K562 (cell line): Measurements from ENCODE around the gene ZNF280D. TPM values are rescaled to one million over a fixed set of nuclear protein-coding genes. Genes with fewer than 3 reads are reported as not detected.

Experiments
- ATAC-seq: fragments of 200-7000 bp; cut with Tn5 transposase; 3 replicates; pipeline ENCODE4 v1.9.1; 2020; ENCODE audit warnings: moderate library complexity
- BruUV-seq: library from RNA; stranded (reverse); fragments of 400-500 nt; replicated peaks from 2 replicates; lab custom pipeline; 2021; lab: Mats Ljungman, UMichigan
- CTCF ChIA-PET: fragments of 300-600 bp; formaldehyde crosslinking; extraction: SDS; loops from one replicate; lab custom pipeline; 2021; ENCODE audit warnings: low intra/inter-chr PET ratio; lab: Yijun Ruan, JAX
- POLR2A ChIA-PET: fragments of 300-600, 350-650 bp; sonication (Branson Sonifier 250); formaldehyde crosslinking; extraction: SDS; loops from one replicate; lab custom pipeline; 2021; ENCODE audit warnings: antibody characterized with exemption, inconsistent platforms; lab: Yijun Ruan, JAX
- DNase-seq, 4 experiments: peaks; one replicate each; pipeline versions ENCODE4 v3.0.0 to v3.0.0-alpha.2; 2011 to 2018; ENCODE audit warnings: low spot score in 3 of 4, mixed read lengths in 3 of 4; ENCODE audit errors: extremely low read depth in 1 of 4
- FAIRE-seq: peaks from 2 replicates; lab custom pipeline; 2011; peaks lifted over from hg19 to GRCh38; lab: Jason Lieb, UNC
- H2AFZ ChIP-seq: 2 replicates; pipeline ENCODE4 v1.6.0; 2011; ENCODE audit warnings: low read depth, low read length, control low read depth, inconsistent platforms
- H3K27ac ChIP-seq: fragments of 200-600 bp; 3 replicates; pipeline ENCODE4 v1.8.0; 2011; ENCODE audit warnings: low read depth, mild to moderate bottlenecking, control low read depth, inconsistent platforms, low read length, moderate library complexity, mixed read lengths; ENCODE audit errors: extremely low read depth
- H3K27me3 ChIP-seq, 2 experiments: fragments of 300-600 bp in 1 of 2; 2 replicates in 1 of 2; 3 replicates in 1 of 2; pipeline versions ENCODE4 v1.6.0 to v1.8.0; 2011; ENCODE audit warnings: inconsistent platforms in 2 of 2, low read length in 2 of 2, mild to moderate bottlenecking in 1 of 2, mixed read lengths in 1 of 2, moderate library complexity in 1 of 2; ENCODE audit not compliant: control insufficient read depth in 2 of 2, insufficient read depth in 2 of 2
- H3K36me3 ChIP-seq: fragments of 300-600 bp; 3 replicates; pipeline ENCODE4 v1.8.0; 2011; ENCODE audit warnings: mild to moderate bottlenecking, low read length, inconsistent platforms; ENCODE audit not compliant: control insufficient read depth, insufficient read depth
- H3K4me1 ChIP-seq, 2 experiments: fragments of 200-600 bp in 1 of 2; replicated peaks in 1 of 2; 2 replicates in 1 of 2; 3 replicates in 1 of 2; pipeline versions ENCODE4 v1.5.1 to v1.8.0; 2011; ENCODE audit warnings: inconsistent platforms in 2 of 2, low read length in 2 of 2, mild to moderate bottlenecking in 1 of 2, mixed read lengths in 1 of 2, moderate library complexity in 1 of 2; ENCODE audit not compliant: control insufficient read depth in 2 of 2, insufficient read depth in 2 of 2
- H3K4me2 ChIP-seq: 2 replicates; pipeline ENCODE4 v1.6.1; 2011; ENCODE audit warnings: low read length, control low read depth, inconsistent platforms, mixed read lengths; ENCODE audit not compliant: insufficient read depth
- H3K4me3 ChIP-seq: fragments of 200-600 bp; sonication (generic), shearing (Covaris generic); 2 replicates; pipeline ENCODE4 v1.5.1; 2016; ENCODE audit warnings: control low read depth, inconsistent platforms
- H3K79me2 ChIP-seq: fragments of 200-600 bp; 3 replicates; pipeline ENCODE4 v1.8.0; 2011; ENCODE audit warnings: low read length, inconsistent platforms; ENCODE audit not compliant: control insufficient read depth, insufficient read depth
- H3K9ac ChIP-seq, 2 experiments: 2 replicates each; pipeline versions ENCODE4 v1.6.0 to v1.6.1; 2011; ENCODE audit warnings: low read depth in 2 of 2, low read length in 2 of 2, control low read depth in 1 of 2, inconsistent platforms in 1 of 2, mild to moderate bottlenecking in 1 of 2, mixed read lengths in 1 of 2; ENCODE audit not compliant: insufficient read depth in 1 of 2
- H3K9me1 ChIP-seq: one replicate; pipeline ENCODE4 v1.6.0; 2011; ENCODE audit warnings: inconsistent platforms, mild to moderate bottlenecking, low read length, moderate library complexity; ENCODE audit not compliant: control insufficient read depth, insufficient read depth
- H3K9me3 ChIP-seq: replicated peaks from 2 replicates; pipeline ENCODE4 v1.5.1; 2011; ENCODE audit warnings: low read depth, low read length, inconsistent platforms; ENCODE audit not compliant: control insufficient read depth, insufficient read depth
- H4K20me1 ChIP-seq: replicated peaks from 2 replicates; pipeline ENCODE4 v1.6.1; 2011; ENCODE audit warnings: low read length, inconsistent platforms, mixed read lengths; ENCODE audit not compliant: control insufficient read depth, insufficient read depth
- NFIC ChIP-seq: fragments of 450-650 bp; IDR thresholded peaks from 2 replicates; pipeline ENCODE4 v1.6.1; 2017; ENCODE audit warnings: mild to moderate bottlenecking, inconsistent platforms
- NR2C1 ChIP-seq, 2 experiments: fragments of 450-650 bp; IDR thresholded peaks; 2 replicates each; pipeline ENCODE4 v1.6.1; 2017; ENCODE audit warnings: mild to moderate bottlenecking in 2 of 2, antibody characterized with exemption in 1 of 2, inconsistent platforms in 1 of 2, missing compliant biosample characterization in 1 of 2, missing genetic modification characterization in 1 of 2
- PKNOX1 ChIP-seq: fragments of 450-650 bp; IDR thresholded peaks from 2 replicates; pipeline ENCODE4 v1.6.1; 2016
- ZNF212 ChIP-seq: fragments of 450-650 bp; formaldehyde crosslinking; IDR thresholded peaks from 2 replicates; pipeline ENCODE4 v1.4.0; 2020; ENCODE audit warnings: mild to moderate bottlenecking
- WGBS: fragments of 100-300 bp; shearing (Covaris generic); methylation state at CpG from one replicate; pipeline ENCODE4 v1.1.6; 2016; ENCODE audit warnings: low coverage, mixed read lengths; ENCODE audit not compliant: insufficient coverage; ENCODE audit errors: missing lambda C conversion rate; 5-methylcytosine and 5-hydroxymethylcytosine counted together
- in situ Hi-C: fragments of 300-500 bp; cut with MboI; formaldehyde crosslinking; loops from 4 replicates; pipeline ENCODE4 v1.15.0; 2018; ENCODE audit warnings: inconsistent platforms, mixed read lengths
- intact Hi-C: fragments of 100-400 bp; cut with micrococcal nuclease; formaldehyde crosslinking; loops from 2 replicates; pipeline ENCODE4 v1.14.2; 2022
- polyA plus RNA-seq, 8 experiments: library from polyadenylated mRNA; depleted of rRNA in 4 of 8; stranded (reverse) in 5 of 8; unstranded in 3 of 8; fragments of >200 nt; fragmentation: Nextera tagmentation in 2 of 8; fragmentation: Illumina TruSeq in 1 of 8; extraction: Ambion mirVana in 2 of 8; extraction: Trizol in 1 of 8; gene quantifications; 2 replicates each; pipeline versions ENCODE4 v1.2.1 to v1.2.3, GENCODE V29; 2011 to 2014; ENCODE audit warnings: inconsistent platforms in 1 of 8, missing spikeins in 1 of 8
- total RNA-seq, 7 experiments: library from RNA; depleted of rRNA in 6 of 7; stranded (reverse); fragments of >200 nt in 6 of 7; fragmentation: Illumina TruSeq in 2 of 7; extraction: Trizol in 2 of 7; gene quantifications; 2 replicates each; pipeline versions ENCODE4 v1.2.1 to v1.2.3, GENCODE V29; 2011 to 2021; ENCODE audit warnings: low replicate concordance in 1 of 7

The ZNF280D gene
- total and polyA plus RNA-seq, 9 of the 15 experiments (the other 6 are each of a cell fraction or from before 2014, with no cell fraction given) = 8.3 to 21.8 (median 18.4) TPM

DNA sequence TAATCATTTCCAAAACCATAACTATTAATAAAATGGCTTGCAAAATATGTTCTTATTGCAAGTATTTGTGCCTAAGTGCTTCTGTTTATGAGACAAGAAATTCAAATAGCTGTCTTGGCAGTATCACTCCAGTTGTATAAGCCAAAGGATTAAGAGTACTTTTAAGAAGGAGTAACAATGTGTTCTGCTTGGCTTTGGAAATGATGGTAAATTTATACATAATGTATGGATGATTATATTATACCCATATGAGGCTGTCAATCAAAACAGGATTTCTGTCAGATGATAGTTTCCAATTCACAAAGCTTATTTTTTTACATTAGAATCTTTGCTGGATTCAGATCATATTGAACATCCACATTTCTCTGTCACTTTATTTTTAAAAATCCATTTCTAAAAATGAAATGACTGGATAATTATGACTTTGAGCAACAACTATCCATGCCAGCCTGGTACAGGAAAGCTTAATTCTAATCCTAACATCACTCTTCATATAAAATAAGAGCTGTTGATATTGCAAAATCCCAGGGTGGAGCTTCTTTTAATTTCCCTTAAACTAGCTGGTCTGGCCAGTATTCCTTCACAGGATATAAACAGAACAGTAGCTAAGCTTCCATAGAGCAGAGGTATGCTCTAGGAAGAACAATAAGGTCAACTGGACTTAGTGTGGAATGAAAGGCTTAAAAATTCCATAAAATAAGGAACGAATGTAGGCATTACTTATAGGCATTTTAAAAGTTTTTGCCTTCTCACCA lies 30.0 kb upstream of the ZNF280D start:
- Histone ChIP-seq H3K4me1 (peaks cover 0 to 11% of the 10 kb centered on the region in 2 experiments; a peak in 3 of 5 replicates), H3K4me2 (no peak overlapping the region), H3K9me1 (no peaks in the 10 kb centered on the region), H4K20me1 (no peaks in the 10 kb centered on the region), H3K4me3 (no peak overlapping the region), H3K27me3 (no peaks in the 10 kb centered on the region), H3K9ac (no peak overlapping the region), H2AFZ (no peak overlapping the region), H3K79me2 (no peaks in the 10 kb centered on the region), H3K9me3 (no peaks in the 10 kb centered on the region), H3K27ac (no peak overlapping the region), H3K36me3 (no peaks in the 10 kb centered on the region)
- ATAC-seq (no peak), DNase-seq (no peak), FAIRE-seq (peak; percentile 15)
- ChIA-PET POLR2A (interaction anchor here (0.5 kb wide), 1 partner anchor 27 kb away, joined by 3 read pairs; no protein-coding TSS in a partner anchor), CTCF (no interaction called here)
- in situ Hi-C loops = no loop called here
- BruUV-seq = no TSS peak
- TF ChIP-seq PKNOX1 (0 out of 2 replicates have a peak, but pooled peaks have one; percentile 31), ZNF212 (CRISPR knock-in tag) (no peak)
- intact Hi-C loops = no loop called here
- WGBS = 5% methylated on average over 1 of the region's 1 CpG

DNA sequence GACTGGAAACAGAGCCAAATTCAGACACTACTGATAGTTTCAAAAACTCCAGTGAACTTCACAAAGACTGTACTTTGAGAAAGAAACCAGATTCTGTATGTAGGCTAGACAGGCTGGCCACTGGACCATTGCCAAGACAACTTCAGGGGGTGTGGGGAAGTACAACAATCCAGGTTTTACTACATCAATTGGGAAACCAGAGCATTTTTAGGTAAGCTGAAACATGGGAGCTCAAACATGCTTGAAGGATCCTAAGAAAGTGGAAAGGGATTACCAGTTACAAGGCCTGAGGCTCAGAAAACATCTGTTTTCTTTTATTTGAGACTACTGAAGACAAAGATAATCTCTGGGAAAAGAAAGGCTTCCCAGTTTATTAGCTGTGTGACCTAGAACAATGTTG lies 26.9 kb upstream of the ZNF280D start:
- DNase-seq (peak in 1 of 4 experiments; percentile 14), ATAC-seq (no peak), FAIRE-seq (no peak)
- no peak overlapping the region for H3K9ac ChIP-seq
- H3K4me2 ChIP-seq = no peak overlapping the region
- no peaks in the 10 kb centered on the region for H4K20me1 ChIP-seq
- CTCF ChIA-PET = no interaction called here
- H3K4me1 ChIP-seq = peaks cover 0 to 16% of the 10 kb centered on the region in 2 experiments; a peak in 3 of 5 replicates
- in situ Hi-C loops = no loop called here
- H3K79me2 ChIP-seq = no peaks in the 10 kb centered on the region
- no peaks in the 10 kb centered on the region for H3K9me3 ChIP-seq
- intact Hi-C loops = no loop called here
- H3K9me1 ChIP-seq = no peaks in the 10 kb centered on the region
- peak; percentile 57 for TF ChIP-seq NFIC
- no peak for TF ChIP-seq NR2C1 (IDR thresholded peaks at IDR 0.05)
- no peak for TF ChIP-seq NR2C1 (tag; IDR thresholded peaks at IDR 0.05)
- H2AFZ ChIP-seq = no peak overlapping the region
- no peaks in the 10 kb centered on the region for H3K36me3 ChIP-seq
- H3K27ac ChIP-seq = no peak overlapping the region
- BruUV-seq = no TSS peak
- no peak overlapping the region for H3K4me3 ChIP-seq
- H3K27me3 ChIP-seq = no peaks in the 10 kb centered on the region
- POLR2A ChIA-PET = interaction anchor here (0.8 to 3.8 kb wide), 5 partner anchors 9 to 265 kb away, joined by 3 to 15 read pairs (median 5); no protein-coding TSS in a partner anchor
